Keratinocyte (primary cell): ENCODE data around the gene GALNT6. TPM values are rescaled to one million over a fixed set of nuclear protein-coding genes. Genes with fewer than 3 reads are reported as not detected.

ENCODE experiments used
- DNase-seq: peaks from one replicate; pipeline ENCODE4 v3.0.0-alpha.2; 2011; ENCODE audit warnings: low read depth, missing footprints, low spot score
- FAIRE-seq: peaks from 2 replicates; lab custom pipeline; 2011; peaks lifted over from hg19 to GRCh38; lab: Jason Lieb, UNC
- H2AFZ ChIP-seq: 2 replicates; pipeline ENCODE4 v1.6.0; 2012; ENCODE audit warnings: low read length, control low read depth, inconsistent platforms; ENCODE audit not compliant: control insufficient read depth
- H3K27ac ChIP-seq: 2 replicates; pipeline ENCODE4 v1.5.1; 2011; ENCODE audit warnings: low read length; ENCODE audit not compliant: control insufficient read depth, insufficient read depth
- H3K27me3 ChIP-seq: 3 replicates; pipeline ENCODE4 v1.6.0; 2011; ENCODE audit warnings: low read length; ENCODE audit not compliant: control insufficient read depth, insufficient read depth; ENCODE audit errors: extremely low read depth
- H3K36me3 ChIP-seq, 2 experiments: 2 replicates in 1 of 2; 3 replicates in 1 of 2; pipeline ENCODE4 v1.5.1; 2011; ENCODE audit warnings: low read length in 2 of 2, mild to moderate bottlenecking in 1 of 2; ENCODE audit not compliant: control insufficient read depth in 2 of 2, insufficient read depth in 2 of 2; ENCODE audit errors: extremely low read depth in 1 of 2
- H3K4me1 ChIP-seq: 3 replicates; pipeline ENCODE4 v1.5.1; 2011; ENCODE audit warnings: low read length; ENCODE audit not compliant: control insufficient read depth, insufficient read depth; ENCODE audit errors: extremely low read depth
- H3K4me2 ChIP-seq: 3 replicates; pipeline ENCODE4 v1.6.0; 2011; ENCODE audit warnings: low read depth, low read length; ENCODE audit not compliant: control insufficient read depth, insufficient read depth; ENCODE audit errors: extremely low read depth
- H3K4me3 ChIP-seq, 3 experiments: fragments of 200-600 bp in 1 of 3; sonication (generic) in 1 of 3; 2 replicates in 2 of 3; 3 replicates in 1 of 3; pipeline ENCODE4 v1.5.1; 2011 to 2016; ENCODE audit warnings: low read length in 3 of 3, mild to moderate bottlenecking in 3 of 3, control low read depth in 2 of 3, inconsistent platforms in 1 of 3, low read depth in 1 of 3, mixed read lengths in 1 of 3, mixed run types in 1 of 3, moderate library complexity in 1 of 3; ENCODE audit not compliant: control insufficient read depth in 2 of 3, insufficient read depth in 2 of 3; ENCODE audit errors: extremely low read depth in 1 of 3
- H3K79me2 ChIP-seq: 2 replicates; pipeline ENCODE4 v1.6.0; 2012; ENCODE audit warnings: low read length; ENCODE audit not compliant: control insufficient read depth, insufficient read depth
- H3K9ac ChIP-seq: 3 replicates; pipeline ENCODE4 v1.6.0; 2011; ENCODE audit warnings: low read length; ENCODE audit not compliant: control insufficient read depth, insufficient read depth; ENCODE audit errors: extremely low read depth
- H3K9me1 ChIP-seq: 3 replicates; pipeline ENCODE4 v1.6.0; 2011; ENCODE audit warnings: low read length; ENCODE audit not compliant: control insufficient read depth, insufficient read depth; ENCODE audit errors: extremely low read depth
- H3K9me3 ChIP-seq: 2 replicates; pipeline ENCODE4 v1.5.1; 2012; ENCODE audit warnings: low read depth, low read length; ENCODE audit not compliant: control insufficient read depth
- H4K20me1 ChIP-seq: 3 replicates; pipeline ENCODE4 v1.6.0; 2011; ENCODE audit warnings: low read length; ENCODE audit not compliant: control insufficient read depth, insufficient read depth; ENCODE audit errors: extremely low read depth
- EZH2 ChIP-seq: IDR thresholded peaks from one replicate; pipeline ENCODE4 v1.6.1; 2012; ENCODE audit warnings: inconsistent platforms, mild to moderate bottlenecking, low read length, moderate library complexity
- dilution Hi-C: fragments of 300-500 bp; cut with MboI; formaldehyde crosslinking; loops from one replicate; pipeline ENCODE4 v1.7.0; 2020; ENCODE audit warnings: low sequenced_read_pairs; ENCODE audit not compliant: extremely low pct_ligation_motif_present
- polyA plus RNA-seq, 5 experiments: library from polyadenylated mRNA; depleted of rRNA in 3 of 5; stranded (reverse) in 3 of 5; stranded (forward) in 1 of 5; unstranded in 1 of 5; fragments of >200 nt; gene quantifications; 1 replicate in 1 of 5; 2 replicates in 3 of 5; 3 replicates in 1 of 5; pipeline versions ENCODE4 v1.2.1 to v1.2.3, GENCODE V29; 2011 to 2012; ENCODE audit warnings: missing spikeins in 2 of 5, low read depth in 1 of 5, low replicate concordance in 1 of 5
- TF ChIP-seq, protein P1 (sequence below), 3 experiments: IDR thresholded peaks in 1 of 3; conservative IDR thresholded peaks in 1 of 3; optimal IDR thresholded peaks in 1 of 3; 2 replicates in 2 of 3; 3 replicates in 1 of 3; pipeline versions ENCODE3 to v1.5.1; 2011; ENCODE audit warnings: low read length in 3 of 3, mild to moderate bottlenecking in 3 of 3, moderate library complexity in 2 of 3, control low read depth in 1 of 3, inconsistent platforms in 1 of 3; ENCODE audit not compliant: insufficient read depth in 2 of 3; ENCODE audit errors: extremely low read depth in 1 of 3

GALNT6 gene
- polyA plus RNA-seq, 1 donor (not counting 4 experiments of a cell fraction or from before 2014, with no cell fraction given) = 42.7 TPM

- Histone ChIP-seq H3K79me2 (no peaks in the 10 kb centered on the region), H2AFZ (no peak overlapping the region), H3K9me1 (no peaks in the 10 kb centered on the region), H3K9ac (no peak overlapping the region), H3K9me3 (no peaks in the 10 kb centered on the region), H3K27me3 (no peaks in the 10 kb centered on the region), H3K4me2 (no peak overlapping the region), H3K4me3 (no peak overlapping the region), H3K27ac (no peak overlapping the region), H3K4me1 (peaks cover 9% of the 10 kb centered on the region), H4K20me1 (no peaks in the 10 kb centered on the region), H3K36me3 (no peaks in the 10 kb centered on the region)
- no peak for FAIRE-seq
- TF ChIP-seq, protein P1, sequence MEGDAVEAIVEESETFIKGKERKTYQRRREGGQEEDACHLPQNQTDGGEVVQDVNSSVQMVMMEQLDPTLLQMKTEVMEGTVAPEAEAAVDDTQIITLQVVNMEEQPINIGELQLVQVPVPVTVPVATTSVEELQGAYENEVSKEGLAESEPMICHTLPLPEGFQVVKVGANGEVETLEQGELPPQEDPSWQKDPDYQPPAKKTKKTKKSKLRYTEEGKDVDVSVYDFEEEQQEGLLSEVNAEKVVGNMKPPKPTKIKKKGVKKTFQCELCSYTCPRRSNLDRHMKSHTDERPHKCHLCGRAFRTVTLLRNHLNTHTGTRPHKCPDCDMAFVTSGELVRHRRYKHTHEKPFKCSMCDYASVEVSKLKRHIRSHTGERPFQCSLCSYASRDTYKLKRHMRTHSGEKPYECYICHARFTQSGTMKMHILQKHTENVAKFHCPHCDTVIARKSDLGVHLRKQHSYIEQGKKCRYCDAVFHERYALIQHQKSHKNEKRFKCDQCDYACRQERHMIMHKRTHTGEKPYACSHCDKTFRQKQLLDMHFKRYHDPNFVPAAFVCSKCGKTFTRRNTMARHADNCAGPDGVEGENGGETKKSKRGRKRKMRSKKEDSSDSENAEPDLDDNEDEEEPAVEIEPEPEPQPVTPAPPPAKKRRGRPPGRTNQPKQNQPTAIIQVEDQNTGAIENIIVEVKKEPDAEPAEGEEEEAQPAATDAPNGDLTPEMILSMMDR (optimal IDR thresholded peaks at IDR 0.05 in 1 of 3, IDR thresholded peaks at IDR 0.05 in 1 of 3, conservative IDR thresholded peaks at IDR 0.05 in 1 of 3; ENCODE audit: extremely low read depth in 1 of 3, insufficient read depth in 2 of 3, low read length in 3 of 3) = no peak
- TF ChIP-seq EZH2 = no peak
- dilution Hi-C loops = no loop called here
- no peak for DNase-seq
Observed at GRCh38 chr12:51345681-51346080, 45.5 kb downstream of the GALNT6 start.

DNA sequence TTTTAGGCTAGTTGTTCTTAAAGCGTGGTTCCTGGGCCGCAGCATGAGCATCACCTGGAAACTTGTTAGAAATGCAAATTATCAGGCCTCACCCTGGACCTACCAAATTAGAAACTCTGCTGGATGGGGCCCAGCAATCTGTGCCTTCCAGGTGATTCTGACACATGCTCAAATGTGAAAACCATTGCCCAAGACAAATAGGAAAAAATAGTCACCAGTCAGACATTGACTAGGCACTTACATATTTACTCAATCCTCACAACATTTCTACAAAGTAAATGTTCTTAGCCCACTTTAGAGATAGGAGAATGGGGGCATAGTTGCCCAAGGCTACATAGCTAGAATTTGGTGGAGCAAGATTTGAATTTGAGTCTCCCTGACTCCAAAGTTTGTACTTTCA is 48.0 kb downstream of the GALNT6 start:
- TF ChIP-seq EZH2 = no peak
- TF ChIP-seq, protein P1 (optimal IDR thresholded peaks at IDR 0.05 in 1 of 3, IDR thresholded peaks at IDR 0.05 in 1 of 3, conservative IDR thresholded peaks at IDR 0.05 in 1 of 3; ENCODE audit: extremely low read depth in 1 of 3, insufficient read depth in 2 of 3, low read length in 3 of 3) = no peak
- no peak for DNase-seq
- H3K79me2 ChIP-seq = no peaks in the 10 kb centered on the region

More for the DNA sequence above, 48.0 kb downstream of the GALNT6 start:
- Histone ChIP-seq H2AFZ (no peak overlapping the region), H3K9me3 (no peaks in the 10 kb centered on the region), H3K9me1 (no peaks in the 10 kb centered on the region), H3K36me3 (no peaks in the 10 kb centered on the region), H3K4me2 (no peak overlapping the region), H3K9ac (no peak overlapping the region), H3K4me1 (peaks cover 9% of the 10 kb centered on the region), H4K20me1 (no peaks in the 10 kb centered on the region), H3K4me3 (no peak overlapping the region), H3K27ac (no peak overlapping the region), H3K27me3 (no peaks in the 10 kb centered on the region)
- no peak for FAIRE-seq
- dilution Hi-C loops = no loop called here
